Measurements from ENCODE around the gene IL10RA.

Gene IL10RA

GRCh38 chr11:117992136-117992535, 5.9 kb downstream of the IL10RA start:
- no peak for DNase-seq (ENCODE audit: low read depth in 2 of 2)

GRCh38 chr11:117992620-117993019, 6.4 kb downstream of the IL10RA start:
- DNase-seq (ENCODE audit: low read depth in 2 of 2) = no peak

DNA sequence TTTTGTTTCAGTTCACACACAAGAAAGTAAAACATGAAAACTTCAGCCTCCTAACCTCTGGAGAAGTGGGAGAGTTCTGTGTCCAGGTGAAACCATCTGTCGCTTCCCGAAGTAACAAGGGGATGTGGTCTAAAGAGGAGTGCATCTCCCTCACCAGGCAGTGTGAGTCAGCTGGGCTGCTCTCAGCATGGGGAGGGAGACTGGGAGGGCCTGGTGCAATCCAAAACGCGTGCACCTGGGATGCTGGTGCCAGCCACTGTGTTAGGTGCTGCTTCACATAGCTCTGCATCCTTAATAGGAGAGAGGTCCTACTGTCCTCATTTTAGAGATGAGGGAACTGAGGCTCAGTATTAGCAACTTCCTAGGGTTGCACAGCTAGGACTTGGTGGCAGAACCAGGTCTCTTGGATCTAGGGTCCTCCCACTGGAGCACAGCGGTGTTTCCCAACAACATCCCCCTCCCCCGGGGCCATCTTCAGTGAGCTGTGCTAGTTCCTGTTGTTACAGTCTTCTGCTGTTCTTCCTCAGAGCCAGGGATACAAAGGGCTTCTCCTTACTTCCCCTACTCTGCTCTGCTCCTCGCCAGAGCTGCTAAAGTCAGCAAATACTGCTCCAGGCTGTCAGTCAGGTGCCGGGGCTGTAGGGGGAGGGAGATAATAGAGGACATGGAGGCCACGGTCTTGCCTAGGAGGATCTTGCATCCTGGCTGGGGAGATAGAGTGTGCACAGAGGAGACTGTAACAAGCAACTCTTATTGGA, 8.0 kb downstream of the IL10RA start:
- DNase-seq (ENCODE audit: low read depth in 2 of 2) = no peak

GRCh38 chr11:117995472-117995871, 9.3 kb downstream of the IL10RA start:
- no peak for DNase-seq (ENCODE audit: low read depth in 2 of 2)

DNA sequence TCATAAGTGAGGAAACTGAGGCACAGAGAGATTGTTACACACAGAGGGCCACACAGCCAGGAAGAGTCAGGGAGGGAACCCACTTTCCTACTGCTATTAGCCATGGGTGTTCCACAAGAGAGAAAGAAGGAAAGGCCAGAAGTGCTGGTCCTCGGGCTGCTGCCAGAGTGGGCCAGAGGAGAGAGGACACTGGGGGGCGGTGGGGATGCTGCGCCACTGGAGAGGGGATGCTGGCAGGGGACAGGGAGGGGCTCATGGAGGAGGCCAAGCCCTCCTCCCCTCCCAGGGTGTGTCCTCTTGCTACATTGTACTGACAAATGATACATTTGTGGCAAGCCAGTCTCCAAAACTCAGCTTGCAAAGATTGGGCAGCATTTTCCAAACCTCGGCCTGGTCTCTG, 9.9 kb downstream of the IL10RA start:
- no peak for DNase-seq (ENCODE audit: low read depth in 2 of 2)

DNA sequence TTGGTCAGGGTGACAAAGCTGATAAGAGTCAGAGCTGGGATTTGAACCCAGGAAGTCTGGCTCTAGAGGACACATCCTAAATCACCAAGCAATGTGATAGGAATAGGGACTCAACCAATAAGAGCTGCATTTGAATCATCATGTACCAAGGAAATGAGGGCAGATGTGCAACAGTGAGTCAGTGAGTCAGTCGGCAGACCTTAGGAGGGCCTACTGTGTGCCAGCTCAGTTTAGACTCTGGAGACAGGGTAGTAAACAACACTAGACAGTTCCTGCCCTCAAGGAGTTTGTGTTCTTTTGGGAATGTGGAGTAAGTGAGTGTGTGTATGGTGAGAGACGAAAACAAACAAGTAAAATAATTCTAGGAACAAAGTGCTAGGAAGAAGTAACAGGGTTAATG, 11.2 kb downstream of the IL10RA start:
- DNase-seq (ENCODE audit: low read depth in 2 of 2) = no peak

DNA sequence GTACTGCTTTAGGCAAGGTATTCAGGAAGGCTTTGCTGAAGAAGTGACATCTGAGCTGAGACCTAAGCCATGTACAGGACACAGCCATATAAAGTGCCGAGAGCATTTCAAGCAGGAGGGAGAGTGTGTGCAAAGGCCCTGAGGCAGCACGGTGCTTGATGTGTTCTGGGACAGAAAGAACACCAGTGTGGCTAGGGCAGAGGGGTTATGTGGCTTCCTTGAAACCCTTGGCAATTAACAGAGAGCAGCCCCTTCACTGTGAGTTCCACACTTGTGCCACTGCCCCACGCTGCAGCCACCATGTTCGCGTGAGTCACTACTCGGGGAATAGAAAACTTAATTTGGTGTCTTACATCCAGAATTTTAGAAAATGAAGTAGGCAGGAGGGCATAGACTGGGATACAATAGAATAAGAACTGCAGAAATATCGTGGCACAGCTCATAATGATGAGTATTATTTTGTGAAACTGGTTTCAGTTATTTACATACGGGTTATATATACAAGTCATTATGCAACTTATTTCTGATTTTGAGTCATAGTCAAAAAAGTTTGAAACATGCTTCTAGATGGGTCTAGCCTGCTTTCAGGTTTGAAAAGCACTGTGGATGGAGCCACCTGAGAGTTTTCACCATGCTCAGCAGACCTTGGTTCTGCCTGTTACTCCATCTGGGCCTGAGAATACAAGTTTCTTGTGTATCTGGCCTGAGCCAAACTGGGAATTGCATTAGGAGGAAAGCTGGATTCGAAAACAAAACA, 11.8 kb downstream of the IL10RA start:
- DNase-seq (ENCODE audit: low read depth in 2 of 2) = no peak

DNA sequence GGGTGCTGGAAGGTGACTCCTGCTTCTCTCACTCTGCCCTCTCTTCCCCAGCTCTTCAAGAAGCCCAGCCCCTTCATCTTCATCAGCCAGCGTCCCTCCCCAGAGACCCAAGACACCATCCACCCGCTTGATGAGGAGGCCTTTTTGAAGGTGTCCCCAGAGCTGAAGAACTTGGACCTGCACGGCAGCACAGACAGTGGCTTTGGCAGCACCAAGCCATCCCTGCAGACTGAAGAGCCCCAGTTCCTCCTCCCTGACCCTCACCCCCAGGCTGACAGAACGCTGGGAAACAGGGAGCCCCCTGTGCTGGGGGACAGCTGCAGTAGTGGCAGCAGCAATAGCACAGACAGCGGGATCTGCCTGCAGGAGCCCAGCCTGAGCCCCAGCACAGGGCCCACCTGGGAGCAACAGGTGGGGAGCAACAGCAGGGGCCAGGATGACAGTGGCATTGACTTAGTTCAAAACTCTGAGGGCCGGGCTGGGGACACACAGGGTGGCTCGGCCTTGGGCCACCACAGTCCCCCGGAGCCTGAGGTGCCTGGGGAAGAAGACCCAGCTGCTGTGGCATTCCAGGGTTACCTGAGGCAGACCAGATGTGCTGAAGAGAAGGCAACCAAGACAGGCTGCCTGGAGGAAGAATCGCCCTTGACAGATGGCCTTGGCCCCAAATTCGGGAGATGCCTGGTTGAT, 12.6 kb downstream of the IL10RA start:
- no peak for DNase-seq (ENCODE audit: low read depth in 2 of 2)

DNA sequence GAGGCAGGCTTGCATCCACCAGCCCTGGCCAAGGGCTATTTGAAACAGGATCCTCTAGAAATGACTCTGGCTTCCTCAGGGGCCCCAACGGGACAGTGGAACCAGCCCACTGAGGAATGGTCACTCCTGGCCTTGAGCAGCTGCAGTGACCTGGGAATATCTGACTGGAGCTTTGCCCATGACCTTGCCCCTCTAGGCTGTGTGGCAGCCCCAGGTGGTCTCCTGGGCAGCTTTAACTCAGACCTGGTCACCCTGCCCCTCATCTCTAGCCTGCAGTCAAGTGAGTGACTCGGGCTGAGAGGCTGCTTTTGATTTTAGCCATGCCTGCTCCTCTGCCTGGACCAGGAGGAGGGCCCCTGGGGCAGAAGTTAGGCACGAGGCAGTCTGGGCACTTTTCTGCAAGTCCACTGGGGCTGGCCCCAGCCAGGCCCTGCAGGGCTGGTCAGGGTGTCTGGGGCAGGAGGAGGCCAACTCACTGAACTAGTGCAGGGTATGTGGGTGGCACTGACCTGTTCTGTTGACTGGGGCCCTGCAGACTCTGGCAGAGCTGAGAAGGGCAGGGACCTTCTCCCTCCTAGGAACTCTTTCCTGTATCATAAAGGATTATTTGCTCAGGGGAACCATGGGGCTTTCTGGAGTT, 13.3 kb downstream of the IL10RA start:
- no peak for DNase-seq (ENCODE audit: low read depth in 2 of 2)

- DNase-seq (ENCODE audit: low read depth in 2 of 2) = no peak
Observed at GRCh38 chr11:118000067-118000849, 14.1 kb downstream of the IL10RA start.

- no peak for DNase-seq (ENCODE audit: low read depth in 2 of 2)
Observed at GRCh38 chr11:118000850-118001228, 14.6 kb downstream of the IL10RA start.

DNA sequence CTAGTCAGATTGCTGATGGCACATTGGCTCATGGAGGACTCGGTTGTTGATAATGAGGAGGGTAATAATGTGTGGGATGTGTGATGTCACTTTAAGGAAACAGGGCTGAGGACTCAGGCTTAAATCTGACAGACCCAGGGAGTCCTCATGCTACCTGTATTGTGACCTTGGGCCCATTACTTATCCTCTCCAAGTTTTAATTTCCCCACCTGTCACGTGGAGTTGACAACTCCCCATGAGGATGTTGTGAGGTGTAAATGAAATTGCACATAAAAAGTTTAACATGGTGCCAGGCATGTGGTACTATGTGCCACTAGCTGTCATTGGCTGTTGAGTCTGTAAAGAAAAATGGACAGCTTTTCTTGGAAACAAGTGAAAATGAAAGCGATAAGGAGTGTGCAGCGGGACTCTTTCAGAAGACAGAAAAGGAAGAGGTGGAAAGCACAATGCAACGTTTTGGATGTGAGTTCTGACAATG, 15.3 kb downstream of the IL10RA start:
- no peak for DNase-seq (ENCODE audit: low read depth in 2 of 2)

- DNase-seq (ENCODE audit: low read depth in 2 of 2) = no peak
Observed at GRCh38 chr11:118002010-118002540, 15.9 kb downstream of the IL10RA start.

GRCh38 chr11:118002541-118003423, 16.6 kb downstream of the IL10RA start:
- DNase-seq (ENCODE audit: low read depth in 2 of 2) = peak; percentile 18 to 23

DNA sequence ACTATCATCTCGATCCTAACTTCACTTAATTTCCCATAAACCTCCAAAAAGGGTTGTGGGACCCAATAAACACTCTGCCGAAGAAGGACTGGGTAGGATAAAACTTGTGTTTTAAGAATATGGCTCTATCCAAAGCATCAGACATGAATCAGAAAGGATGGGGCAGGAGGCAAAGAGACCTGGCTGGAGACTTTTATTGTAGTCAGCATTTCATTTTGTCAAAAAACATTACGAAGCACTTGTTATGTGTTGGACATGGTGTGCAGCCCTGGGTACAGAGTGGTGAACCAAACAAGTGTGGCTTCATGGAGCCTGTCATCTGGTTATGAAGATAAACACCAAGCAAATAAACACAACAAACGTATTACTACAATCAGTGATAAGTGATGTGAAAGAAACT, 17.3 kb downstream of the IL10RA start:
- DNase-seq (ENCODE audit: low read depth in 2 of 2) = no peak

DNA sequence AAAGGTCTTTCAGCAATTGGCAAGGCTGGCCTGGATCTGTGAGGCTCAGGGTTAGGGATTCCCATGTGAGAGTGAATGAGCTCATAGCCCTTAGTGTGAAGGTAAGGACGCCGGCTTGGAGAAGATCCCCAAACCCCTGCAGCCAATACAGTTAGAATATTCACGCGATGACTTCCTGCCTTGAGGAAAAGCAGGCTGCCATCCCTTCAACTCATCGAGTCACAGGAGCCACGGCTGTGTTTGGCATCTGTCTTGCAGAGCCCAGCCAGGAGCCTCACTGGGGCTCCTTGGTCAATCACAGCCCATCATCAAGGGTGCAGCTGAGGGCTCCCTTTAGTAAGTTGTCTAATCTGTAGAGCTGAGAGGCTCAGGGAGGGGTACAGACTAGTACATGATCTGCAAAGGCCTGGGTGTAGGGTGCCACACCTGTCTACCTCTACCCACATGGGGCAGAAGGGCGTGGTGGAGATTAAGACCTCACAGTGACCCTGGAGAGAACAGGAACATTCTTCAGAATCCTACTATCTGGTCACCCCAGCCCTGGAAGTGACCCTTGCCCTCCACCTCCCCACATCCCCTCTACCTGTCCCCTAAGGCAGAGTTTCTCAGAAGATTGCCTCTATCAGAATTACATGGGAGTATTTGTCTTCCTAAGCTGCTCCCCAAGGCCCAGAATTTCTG, 18.5 kb downstream of the IL10RA start:
- DNase-seq (ENCODE audit: low read depth in 2 of 2) = no peak

GRCh38 chr11:118005224-118006152, 19.3 kb downstream of the IL10RA start:
- DNase-seq (ENCODE audit: low read depth in 2 of 2) = no peak

DNA sequence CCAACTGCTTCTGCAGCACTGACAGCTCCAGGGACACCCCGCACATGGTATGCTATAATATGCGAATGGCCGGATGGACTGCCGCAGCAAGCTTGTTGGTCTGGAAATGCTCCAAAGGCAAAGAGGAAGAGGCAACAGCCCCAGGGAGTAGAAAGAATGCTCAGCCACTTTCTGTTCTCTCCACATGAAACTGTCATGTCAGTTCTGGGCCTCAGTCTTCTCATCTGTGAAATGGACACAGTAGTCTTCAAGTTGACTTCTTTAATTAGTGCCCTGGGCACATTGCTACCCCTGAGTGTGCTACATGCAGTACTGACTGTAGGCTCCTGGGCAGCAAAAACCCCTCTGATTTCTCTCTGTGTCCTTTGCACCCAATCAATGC, 19.9 kb downstream of the IL10RA start:
- no peak for DNase-seq (ENCODE audit: low read depth in 2 of 2)

Data from fibroblast of skin of left biceps (primary cell).